ENCODE data around the gene NAGPA. TPM values are rescaled to one million over a fixed set of nuclear protein-coding genes. Genes with fewer than 3 reads are reported as not detected.

NAGPA gene
- total RNA-seq, 2 donors from 2014 or later = 12.7 to 14.0 TPM

- DNase-seq = no peak
- Histone ChIP-seq H3K27me3 (ENCODE audit: control insufficient read depth, insufficient read depth, low read length, poor library complexity, severe bottlenecking) (peaks cover under 1% of the 10 kb centered on the region), H3K9ac (ENCODE audit: extremely low read depth, low read length, poor library complexity, severe bottlenecking) (no peak overlapping the region), H3K4me1 (ENCODE audit: control insufficient read depth, insufficient read depth, low read length) (no peaks in the 10 kb centered on the region), H3K27ac (ENCODE audit: low read depth, low read length) (no peak overlapping the region), H3K4me3 (ENCODE audit: low read length) (no peak overlapping the region), H3K36me3 (ENCODE audit: control insufficient read depth, insufficient read depth, low read length) (no peaks in the 10 kb centered on the region), H3K9me3 (ENCODE audit: control insufficient read depth, low read length) (no peaks in the 10 kb centered on the region)
- WGBS, 2 experiments (ENCODE audit: insufficient coverage in 1 of 2, insufficient read length in 1 of 2) = 87 to 90% methylated on average over 5 to 10 of the region's 10 CpGs
- no peak overlapping the region for H3K4me3 Mint-ChIP-seq
- H3K36me3 Mint-ChIP-seq (ENCODE audit: low read depth) = no peaks in the 10 kb centered on the region
- H3K27ac Mint-ChIP-seq = no peak overlapping the region
- no peaks in the 10 kb centered on the region for H3K9me3 Mint-ChIP-seq
- peaks cover 9% of the 10 kb centered on the region for H3K27me3 Mint-ChIP-seq (ENCODE audit: insufficient read depth)
- no peaks in the 10 kb centered on the region for H3K4me1 Mint-ChIP-seq
- TF ChIP-seq CTCF (conservative IDR thresholded peaks at IDR 0.05) = no peak
Observed at GRCh38 chr16:4980691-4981090, 53.0 kb downstream of the NAGPA start.

- DNase-seq = no peak
- no peak overlapping the region for H3K27ac Mint-ChIP-seq
Observed at GRCh38 chr16:4979736-4980660, 53.7 kb downstream of the NAGPA start.

DNA sequence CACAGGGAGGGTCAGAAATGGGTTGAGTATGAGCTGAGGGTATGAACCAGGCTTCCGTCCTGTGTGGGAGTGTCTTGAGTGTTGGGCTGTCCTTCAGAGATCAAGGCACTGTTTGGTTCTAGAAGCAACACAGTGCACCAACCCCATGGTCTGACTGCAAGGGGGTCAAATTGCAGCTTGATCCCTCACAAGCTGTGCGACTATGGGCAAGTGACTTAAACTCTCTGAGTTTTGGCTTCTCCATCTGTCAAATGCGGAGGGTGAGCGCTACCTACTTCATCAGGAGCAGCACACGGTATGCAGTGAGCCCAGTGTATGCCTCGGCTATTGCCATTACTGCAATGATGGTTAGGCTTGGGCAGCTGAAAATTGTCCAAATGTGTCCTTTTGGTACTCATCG lies 54.6 kb downstream of the NAGPA start:
- no peaks in the 10 kb centered on the region for H3K36me3 Mint-ChIP-seq (ENCODE audit: low read depth)
- Histone ChIP-seq H3K27ac (ENCODE audit: low read depth, low read length) (no peak overlapping the region), H3K27me3 (ENCODE audit: control insufficient read depth, insufficient read depth, low read length, poor library complexity, severe bottlenecking) (no peaks in the 10 kb centered on the region), H3K9me3 (ENCODE audit: control insufficient read depth, low read length) (no peaks in the 10 kb centered on the region), H3K4me1 (ENCODE audit: control insufficient read depth, insufficient read depth, low read length) (no peaks in the 10 kb centered on the region), H3K9ac (ENCODE audit: extremely low read depth, low read length, poor library complexity, severe bottlenecking) (no peak overlapping the region), H3K4me3 (ENCODE audit: low read length) (no peak overlapping the region), H3K36me3 (ENCODE audit: control insufficient read depth, insufficient read depth, low read length) (no peaks in the 10 kb centered on the region)
- 91 to 93% methylated on average over 7 of the region's 7 CpGs for WGBS, 2 experiments (ENCODE audit: insufficient coverage in 1 of 2, insufficient read length in 1 of 2)
- no peaks in the 10 kb centered on the region for H3K9me3 Mint-ChIP-seq
- no peak for DNase-seq
- no peak for TF ChIP-seq CTCF (conservative IDR thresholded peaks at IDR 0.05)
- H3K4me1 Mint-ChIP-seq = no peaks in the 10 kb centered on the region
- no peak overlapping the region for H3K4me3 Mint-ChIP-seq
- peaks cover 2% of the 10 kb centered on the region for H3K27me3 Mint-ChIP-seq (ENCODE audit: insufficient read depth)
- no peak overlapping the region for H3K27ac Mint-ChIP-seq

More at GRCh38 chr16:4979736-4980660, 53.7 kb downstream of the NAGPA start:
- Mint-ChIP-seq H3K4me3 (no peak overlapping the region), H3K36me3 (ENCODE audit: low read depth) (no peaks in the 10 kb centered on the region), H3K9me3 (no peaks in the 10 kb centered on the region), H3K4me1 (no peaks in the 10 kb centered on the region), H3K27me3 (ENCODE audit: insufficient read depth) (peaks cover 6% of the 10 kb centered on the region)
- no peaks in the 10 kb centered on the region for H3K36me3 ChIP-seq (ENCODE audit: control insufficient read depth, insufficient read depth, low read length)
- no peaks in the 10 kb centered on the region for H3K27me3 ChIP-seq (ENCODE audit: control insufficient read depth, insufficient read depth, low read length, poor library complexity, severe bottlenecking)
- H3K9me3 ChIP-seq (ENCODE audit: control insufficient read depth, low read length) = no peaks in the 10 kb centered on the region
- TF ChIP-seq CTCF (conservative IDR thresholded peaks at IDR 0.05) = no peak
- no peak overlapping the region for H3K9ac ChIP-seq (ENCODE audit: extremely low read depth, low read length, poor library complexity, severe bottlenecking)
- no peaks in the 10 kb centered on the region for H3K4me1 ChIP-seq (ENCODE audit: control insufficient read depth, insufficient read depth, low read length)
- H3K27ac ChIP-seq (ENCODE audit: low read depth, low read length) = no peak overlapping the region
- H3K4me3 ChIP-seq (ENCODE audit: low read length) = no peak overlapping the region
- WGBS, 2 experiments (ENCODE audit: insufficient coverage in 1 of 2, insufficient read length in 1 of 2) = 87 to 88% methylated on average over 14 to 25 of the region's 25 CpGs

Data from endodermal cell (in vitro differentiated cells).